ENCODE measurements around the gene KLKB1.
"Not testable (repeated sequence)": the region's sequence is repeated elsewhere in the genome, so short reads cannot be mapped to it uniquely, and the experiment has no call there.

The KLKB1 gene

DNA sequence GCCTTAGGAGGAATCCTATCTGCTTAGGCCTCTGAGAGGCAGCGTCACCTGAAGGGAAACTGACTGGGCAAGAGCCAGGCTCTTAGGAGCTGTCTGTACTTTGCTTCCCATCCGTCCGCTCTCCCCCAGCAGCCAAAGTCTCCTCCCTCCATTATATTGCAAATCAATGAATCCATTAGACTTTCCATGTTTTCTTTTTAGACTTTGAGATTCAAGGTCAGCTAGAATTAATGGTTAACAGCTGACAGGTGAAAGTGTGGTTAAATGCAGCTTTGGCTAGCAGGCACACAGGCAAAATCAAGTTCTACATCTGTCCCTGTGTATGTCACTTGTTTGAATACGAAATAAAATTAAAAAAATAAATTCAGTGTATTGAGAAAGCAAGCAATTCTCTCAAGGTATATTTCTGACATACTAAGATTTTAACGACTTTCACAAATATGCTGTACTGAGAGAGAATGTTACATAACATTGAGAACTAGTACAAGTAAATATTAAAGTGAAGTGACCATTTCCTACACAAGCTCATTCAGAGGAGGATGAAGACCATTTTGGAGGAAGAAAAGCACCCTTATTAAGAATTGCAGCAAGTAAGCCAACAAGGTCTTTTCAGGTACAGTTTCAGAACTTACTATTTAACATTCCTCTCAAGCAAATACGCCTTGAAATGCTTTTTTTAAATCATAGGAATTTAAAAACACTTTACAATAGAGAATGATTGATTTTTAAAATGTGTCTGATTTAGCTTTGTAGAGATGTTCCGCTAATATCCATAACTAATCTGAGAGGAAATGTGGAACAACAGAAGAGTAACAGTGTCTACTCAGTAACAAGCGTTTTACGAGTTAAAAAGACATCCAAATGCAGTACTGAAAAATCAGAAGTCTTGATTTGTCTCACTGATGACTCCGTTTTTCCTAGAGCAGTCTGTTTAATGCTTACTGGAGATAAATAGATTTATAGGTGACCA lies 38.7 kb downstream of the KLKB1 start, which contains the start of gene F11:
F11 (plus strand) TSS at position 507 of the 970 bp plus-strand sequence. CDS start 948 bp downstream, outside the sequence.
- no peak for DNase-seq

DNA sequence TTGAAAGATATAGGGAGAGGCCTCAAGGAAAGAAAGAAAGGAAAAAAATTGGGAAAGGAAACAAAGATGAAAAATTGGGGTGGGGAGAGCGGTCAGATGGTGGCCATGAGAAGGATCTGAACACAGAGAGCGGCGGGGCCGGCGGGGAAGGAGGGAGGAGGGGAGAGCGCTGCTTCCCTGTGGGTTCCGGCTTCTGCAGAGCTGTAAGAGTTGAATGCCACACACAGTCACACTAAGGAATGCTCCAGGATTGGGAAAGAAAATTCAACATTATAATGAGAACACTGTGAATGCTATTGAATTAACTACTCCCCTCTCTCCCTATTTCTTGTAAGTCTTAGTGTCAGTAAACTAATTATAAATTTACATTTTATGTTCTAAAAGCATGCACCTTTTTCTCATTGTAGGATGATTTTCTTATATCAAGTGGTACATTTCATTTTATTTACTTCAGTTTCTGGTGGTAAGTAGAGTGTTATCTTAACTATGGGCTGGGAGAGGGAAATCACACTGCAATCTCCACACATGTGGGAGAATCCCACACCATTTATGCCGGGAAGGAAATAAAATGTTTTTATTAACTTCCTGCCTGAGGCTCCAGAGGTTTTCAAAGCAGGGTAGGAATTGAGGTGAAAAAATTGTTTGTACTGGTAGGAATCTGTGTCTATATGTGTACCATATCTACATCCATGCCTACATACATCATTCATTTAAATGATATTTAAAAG lies 39.6 kb downstream of the KLKB1 start:
- DNase-seq = no peak

DNA sequence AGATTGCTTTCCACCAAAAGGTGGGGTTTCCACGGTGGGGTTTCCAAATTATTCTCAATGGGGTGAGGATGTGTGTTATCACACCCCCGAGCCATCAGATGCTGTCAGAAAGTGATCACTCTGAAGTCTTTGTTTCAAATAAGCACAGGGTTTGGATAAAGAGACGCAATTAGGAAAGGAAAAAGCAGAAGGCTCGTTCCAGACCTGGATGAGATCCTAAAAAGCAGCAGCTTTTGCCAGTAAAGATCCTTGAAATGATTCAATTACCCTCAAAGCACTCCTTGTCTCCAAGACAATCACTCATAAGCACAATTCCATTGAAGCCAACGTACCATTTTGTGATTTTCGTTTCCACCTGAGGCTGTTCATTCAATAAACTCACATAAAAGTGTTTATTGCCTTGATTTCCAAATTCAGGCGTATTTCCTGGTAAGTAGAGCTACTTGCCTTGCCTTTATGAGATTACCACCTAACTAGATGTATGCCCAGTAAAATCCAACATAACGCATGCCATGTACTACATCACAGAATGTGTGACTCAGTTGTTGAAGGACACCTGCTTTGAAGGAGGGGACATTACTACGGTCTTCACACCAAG lies 43.9 kb downstream of the KLKB1 start:
- no peak for DNase-seq

DNA sequence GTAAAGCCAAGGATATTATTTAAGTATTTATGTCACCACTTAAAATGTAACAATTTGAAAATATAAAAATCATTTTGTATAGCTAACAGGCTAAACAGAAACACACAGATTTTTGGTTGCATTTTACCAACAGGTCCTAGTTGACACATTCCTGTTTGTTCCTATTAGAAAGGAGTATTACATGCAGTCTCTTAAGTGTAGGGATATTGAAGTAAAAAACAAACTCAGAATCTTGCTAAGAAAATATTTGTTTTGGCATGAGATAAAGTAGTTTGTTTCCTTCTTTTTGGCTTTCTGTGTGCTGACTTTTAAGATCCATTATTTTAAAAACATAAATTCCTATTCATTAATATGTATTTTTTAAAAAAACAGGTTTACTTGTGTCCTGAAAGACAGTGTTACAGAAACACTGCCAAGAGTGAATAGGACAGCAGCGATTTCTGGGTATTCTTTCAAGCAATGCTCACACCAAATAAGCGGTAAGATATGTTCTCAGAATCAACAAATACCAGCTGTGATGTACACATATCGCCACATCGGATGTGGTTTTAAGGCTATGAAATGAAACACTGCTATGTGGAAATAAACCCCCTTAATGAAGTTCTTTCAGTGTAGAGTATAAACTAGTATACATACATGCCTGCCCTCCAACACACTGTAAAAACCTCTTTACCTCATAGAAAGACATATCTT lies 45.5 kb downstream of the KLKB1 start:
- no peak for DNase-seq

DNA sequence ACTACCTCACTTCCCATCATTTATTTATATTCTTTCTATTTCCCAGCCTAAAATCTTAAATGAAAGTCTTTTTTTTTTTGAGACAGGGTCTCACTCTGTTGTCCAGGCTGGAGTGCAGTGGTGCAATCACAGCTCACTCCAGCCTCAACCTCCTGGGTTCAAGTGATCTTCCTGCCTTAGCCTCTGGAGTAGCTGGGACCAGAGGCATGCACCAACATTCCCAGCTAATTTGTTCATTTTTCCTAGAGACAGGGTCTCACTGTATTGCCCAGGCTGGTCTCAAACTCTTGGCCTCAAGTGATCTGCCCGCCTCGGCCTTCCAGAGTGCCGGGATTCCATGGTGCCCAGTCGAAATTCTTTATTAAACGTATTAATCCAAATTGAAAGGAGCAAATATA lies 46.1 kb downstream of the KLKB1 start:
- DNase-seq = not testable (repeated sequence)

DNA sequence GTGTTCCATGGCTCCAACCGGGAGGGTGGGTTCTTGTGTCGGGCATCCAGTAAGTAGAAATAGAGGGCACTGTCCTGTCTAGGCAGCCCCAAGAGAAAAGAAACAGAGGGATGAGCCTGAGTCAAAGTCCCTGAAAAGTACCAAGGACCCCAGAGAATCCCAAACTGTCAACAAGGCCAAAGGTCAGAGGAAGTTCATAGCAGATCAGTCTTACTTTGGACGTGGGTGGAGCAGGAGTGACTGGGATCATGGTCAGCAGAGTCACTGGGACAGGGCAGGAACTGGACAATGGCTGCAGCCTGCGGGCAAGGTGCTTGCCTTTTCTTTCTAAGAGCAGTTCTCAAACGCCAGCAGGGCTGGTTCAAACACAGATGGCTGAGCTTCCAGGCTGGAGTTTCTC lies 56.0 kb downstream of the KLKB1 start:
- DNase-seq = no peak

DNA sequence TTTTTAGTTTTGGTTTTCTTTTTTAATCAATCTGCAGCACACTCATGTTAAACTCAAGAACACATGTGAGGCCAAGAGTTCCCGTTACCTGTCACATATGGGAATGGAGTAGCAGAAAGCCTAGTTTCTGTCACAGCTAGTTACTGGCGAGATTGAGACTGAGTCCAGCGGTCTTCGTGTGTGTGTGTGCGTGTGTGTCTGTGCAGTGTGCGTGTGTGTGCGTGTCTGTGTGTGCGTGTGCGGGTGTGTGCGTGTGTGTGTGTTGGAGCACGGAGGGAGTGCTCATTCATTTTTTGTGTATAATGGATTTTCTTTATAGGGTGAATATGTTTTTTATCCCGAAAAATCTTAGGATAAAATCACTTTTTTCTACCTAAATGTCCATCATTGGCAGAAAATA lies 57.8 kb downstream of the KLKB1 start:
- DNase-seq = no peak

DNA sequence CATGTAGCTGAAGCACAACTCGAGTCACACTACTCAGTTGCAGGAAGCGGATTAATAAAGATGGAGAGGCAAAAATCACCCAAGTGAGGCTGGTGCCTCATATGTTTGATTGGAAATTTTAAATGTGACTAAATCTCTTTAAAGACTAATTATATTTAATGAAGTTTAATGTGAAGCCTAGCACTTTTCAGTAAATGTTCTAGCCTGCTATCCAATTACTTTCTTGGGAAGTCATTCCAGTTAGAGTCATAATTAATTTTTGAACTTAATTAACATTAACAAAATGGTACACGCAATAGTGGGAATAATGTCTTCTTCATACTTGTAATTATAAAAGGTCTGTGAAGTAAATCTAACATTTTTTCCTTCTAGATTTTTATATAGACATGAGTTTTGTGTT lies 59.3 kb downstream of the KLKB1 start:
- no peak for DNase-seq

DNA sequence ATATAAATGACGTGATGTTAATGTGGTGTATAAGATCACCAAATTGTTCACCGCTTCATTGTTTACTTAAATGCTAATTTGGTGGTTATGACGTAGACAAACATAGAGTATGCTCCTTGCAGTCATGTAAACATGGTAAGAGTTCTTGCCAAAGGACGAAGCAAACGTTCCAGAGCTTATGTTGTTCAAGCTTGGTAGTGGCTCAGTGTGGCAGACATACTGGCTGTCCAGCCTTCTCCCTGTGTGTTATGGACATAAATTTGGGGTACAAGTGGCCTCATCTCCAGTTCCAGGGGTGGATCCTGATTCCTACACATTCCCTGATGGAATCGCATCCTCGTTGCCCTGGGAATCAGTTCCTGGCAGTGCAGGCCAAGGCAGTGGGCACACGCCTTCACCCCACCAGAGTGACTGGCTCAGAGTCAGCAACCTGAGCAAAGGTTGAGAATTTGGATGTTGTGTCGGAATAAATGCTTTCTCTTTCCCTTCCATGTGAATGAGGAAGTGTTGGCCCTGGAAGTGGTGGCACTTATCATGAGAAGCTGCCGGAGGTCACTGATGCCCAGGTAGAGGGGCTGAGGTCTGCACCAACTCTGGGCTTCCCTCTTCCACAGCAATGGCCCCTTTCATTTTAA lies 64.1 kb downstream of the KLKB1 start:
- DNase-seq = no peak

DNA sequence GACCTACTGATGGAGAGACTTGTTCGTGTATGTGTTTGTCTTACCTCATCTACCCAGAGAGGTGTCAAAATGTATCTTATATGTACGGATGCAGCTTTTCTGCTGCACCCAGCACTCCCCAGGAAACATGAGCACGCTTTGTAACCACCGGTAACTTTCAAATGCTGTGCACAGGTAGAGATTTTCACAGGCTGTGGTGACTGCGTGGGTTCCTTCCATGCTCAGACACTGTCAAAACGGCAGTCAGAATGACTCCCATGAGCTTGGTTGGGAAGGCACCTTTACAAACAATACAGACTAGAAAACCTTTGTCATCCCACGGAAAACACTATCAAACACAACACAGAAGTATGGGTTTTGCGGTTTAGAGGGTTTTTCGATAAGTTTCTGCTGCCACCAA lies 66.9 kb downstream of the KLKB1 start:
- DNase-seq = no peak

DNA sequence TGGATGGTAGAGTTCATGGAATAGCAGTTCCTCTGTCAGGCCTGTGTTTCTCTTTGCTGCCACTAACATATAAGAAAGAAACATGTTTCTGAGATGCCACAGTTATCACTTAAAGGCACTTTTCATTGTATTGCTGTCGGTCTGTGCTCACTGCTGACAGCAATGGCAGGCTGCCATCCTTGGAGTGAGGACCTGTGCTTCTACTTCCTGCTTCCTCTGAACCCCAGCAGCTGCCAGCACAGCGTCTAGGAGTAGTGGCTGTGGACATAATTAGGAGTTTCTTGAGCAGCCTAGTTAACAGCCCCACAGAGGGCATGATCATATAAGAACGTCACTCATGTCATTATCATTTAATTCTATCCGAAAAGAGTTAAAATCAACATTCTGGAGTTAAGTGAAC lies 69.2 kb downstream of the KLKB1 start:
- no peak for DNase-seq

DNA sequence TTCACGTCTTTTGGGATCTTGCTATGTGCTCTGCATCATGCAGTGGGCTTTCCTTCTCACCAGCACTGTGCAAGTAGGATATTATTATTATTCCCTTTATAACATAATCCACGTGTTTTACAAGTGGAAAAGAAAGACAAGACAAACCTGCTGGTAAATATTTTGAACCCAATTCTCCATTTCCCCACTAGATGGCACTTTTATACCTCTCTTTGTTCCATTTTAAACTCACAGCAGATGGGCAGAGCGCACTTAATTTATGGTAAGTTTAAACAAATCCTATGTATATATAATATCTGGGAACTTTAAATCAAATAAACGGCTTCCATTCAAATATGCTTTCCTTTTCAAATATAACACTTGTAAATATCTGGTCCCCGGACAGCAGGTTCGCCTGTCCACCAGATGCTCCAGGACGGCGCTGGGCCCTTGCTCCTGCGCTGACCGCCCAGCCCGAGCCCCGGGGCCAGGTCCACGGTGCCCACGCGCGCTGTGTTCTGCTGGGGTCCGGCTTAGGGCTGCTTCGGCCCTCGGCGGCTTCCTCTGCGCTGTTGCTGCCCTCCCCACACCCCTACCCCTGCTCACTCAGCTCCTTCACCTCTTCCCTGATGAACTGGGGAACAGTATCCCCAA lies 69.8 kb downstream of the KLKB1 start:
- DNase-seq = no peak

DNA sequence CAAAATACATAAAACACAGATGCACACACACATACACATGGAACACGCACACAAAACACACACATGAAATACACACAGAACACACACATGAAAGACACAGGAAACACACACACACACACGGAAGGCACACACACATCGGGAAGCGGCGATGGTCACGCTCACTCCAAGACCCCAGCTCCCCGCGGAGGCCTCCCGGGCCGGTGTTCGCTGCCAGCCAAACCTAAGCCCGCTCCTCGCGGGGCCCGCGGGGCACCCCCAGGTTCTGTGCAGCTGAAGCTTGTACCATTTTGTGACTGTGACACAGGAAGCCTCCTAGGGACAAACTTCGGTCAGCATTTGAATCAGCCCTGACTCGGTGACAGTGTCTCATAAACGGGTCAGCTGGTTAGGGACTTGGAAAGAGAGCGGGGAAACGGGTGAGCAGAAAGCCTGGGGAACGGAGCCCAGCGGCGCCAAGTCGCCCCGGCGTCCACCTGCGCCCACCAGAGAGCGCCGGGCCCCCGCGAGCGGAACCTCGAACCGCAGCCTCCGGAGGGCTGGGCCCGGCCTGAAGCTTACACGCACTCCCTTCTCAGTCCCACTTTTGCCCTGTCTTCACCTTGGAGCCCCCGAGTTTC lies 70.8 kb downstream of the KLKB1 start:
- no peak for DNase-seq

DNA sequence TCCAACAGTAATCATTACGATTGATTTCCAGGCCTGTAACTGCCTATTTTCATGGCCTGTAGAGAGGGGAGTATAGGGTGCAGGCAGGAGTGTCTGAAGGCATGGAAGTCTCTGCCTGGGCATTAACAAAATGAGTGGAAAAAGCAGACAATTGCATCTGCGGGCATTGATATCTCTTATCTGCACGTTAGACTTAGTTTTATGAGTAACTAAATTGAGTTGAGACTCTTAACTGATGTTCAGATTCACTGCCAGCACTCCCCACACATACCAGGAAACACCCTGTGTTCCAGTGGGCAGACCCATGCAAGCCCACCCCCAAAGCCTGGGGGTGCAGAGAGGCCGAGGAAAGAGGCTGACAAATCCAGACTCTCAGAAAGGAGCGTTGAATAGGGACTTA lies 72.0 kb downstream of the KLKB1 start:
- DNase-seq = no peak

DNA sequence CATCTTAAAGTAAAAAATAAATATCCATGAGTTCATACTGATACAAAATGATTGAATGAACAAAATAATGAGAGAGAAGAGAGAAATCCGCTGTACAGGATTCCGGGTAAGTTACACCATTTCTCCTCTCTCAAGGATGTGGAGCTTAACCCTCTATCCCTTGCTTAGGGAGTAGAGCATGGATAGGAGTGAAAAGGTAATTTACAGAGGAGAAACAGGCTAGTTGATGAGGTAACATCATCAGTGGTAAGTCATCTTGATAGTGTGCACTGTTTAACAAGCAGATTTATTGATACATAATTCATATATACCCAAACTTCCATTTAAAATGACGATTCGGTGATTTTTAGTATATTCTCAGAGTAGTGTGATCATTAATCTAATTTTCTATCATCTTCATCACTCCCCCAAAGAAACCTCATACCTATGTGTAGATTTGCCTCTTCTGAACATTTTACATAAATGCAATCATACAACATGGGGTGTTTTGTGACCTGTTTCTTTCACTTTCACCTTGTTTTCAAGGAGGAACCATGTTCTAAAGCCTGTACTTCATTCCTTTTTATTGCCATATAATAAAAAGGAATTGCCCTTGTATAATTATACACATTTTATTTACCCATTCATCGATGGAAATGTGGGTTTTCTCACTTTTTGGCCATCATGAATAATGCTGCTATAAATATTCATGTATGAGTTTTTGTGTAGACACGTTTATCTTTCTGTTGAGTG lies 73.5 kb downstream of the KLKB1 start:
- no peak for DNase-seq

DNA sequence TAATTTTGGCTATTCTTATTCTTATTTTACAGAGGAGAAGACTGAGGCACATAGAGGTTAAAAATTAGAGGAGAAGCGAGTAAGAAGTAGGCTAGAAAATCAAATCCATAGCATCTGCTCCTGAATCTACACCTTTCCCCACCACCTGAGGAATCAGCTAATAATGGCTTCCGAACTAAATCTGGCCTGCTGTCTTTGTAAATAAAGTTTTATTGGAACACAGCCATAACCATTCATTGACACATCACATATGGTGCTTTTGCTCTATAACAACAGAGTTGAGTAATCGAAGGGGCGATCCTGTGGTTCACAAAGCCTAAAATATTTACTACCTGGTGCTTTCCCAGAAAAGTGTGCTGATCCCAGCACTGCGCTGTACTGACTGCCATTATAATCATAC lies 76.9 kb downstream of the KLKB1 start:
- no peak for DNase-seq

DNA sequence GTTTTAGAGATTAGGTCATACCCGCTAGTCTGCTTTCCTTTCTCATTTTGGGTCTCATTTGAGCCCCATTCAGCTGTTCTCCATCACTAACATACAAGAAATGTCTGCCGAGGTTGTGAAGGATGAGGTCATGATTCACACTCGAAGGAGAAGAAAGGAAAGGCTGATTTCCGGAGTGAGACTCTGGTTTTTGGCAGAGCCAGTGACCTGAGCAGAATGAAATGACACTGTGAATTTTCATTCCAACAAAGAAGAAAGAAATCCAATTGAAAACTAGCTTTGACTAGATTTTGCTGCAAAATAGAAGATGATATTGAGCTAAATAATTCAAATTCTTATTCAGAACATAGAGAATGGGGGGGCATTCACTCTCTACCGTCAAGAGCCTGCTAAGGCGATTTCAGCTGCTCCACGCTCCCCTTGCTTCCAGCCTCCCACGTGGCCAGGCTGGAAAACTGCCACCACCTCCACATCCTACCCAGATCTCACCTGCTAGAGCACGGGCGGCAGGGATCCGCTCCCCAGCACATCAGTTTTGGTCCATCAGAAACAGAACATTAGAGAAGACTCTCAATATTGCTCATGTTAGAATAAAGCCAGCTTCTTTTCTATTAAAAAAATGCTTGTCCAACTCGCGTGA lies 77.7 kb downstream of the KLKB1 start:
- no peak for DNase-seq

DNA sequence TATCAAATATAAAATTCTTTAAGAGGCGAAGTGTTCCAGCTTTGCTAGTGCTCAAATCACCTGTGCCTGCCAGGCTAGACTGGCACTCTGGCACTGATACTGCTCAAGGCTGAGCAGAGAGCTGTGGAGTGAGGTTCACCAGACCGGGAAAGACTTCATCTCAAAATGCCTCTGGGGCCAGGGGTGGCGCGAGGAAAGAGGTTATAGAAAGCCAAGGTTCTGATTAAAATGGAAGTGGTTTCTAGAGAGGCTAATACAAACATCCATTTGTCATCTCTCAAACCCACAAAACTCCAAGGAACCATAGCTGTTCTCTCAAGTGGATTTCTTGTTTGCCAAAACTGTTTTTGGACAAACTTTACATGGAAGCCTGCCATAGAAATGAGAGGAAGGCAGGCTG lies 80.2 kb downstream of the KLKB1 start:
- DNase-seq = no peak

DNA sequence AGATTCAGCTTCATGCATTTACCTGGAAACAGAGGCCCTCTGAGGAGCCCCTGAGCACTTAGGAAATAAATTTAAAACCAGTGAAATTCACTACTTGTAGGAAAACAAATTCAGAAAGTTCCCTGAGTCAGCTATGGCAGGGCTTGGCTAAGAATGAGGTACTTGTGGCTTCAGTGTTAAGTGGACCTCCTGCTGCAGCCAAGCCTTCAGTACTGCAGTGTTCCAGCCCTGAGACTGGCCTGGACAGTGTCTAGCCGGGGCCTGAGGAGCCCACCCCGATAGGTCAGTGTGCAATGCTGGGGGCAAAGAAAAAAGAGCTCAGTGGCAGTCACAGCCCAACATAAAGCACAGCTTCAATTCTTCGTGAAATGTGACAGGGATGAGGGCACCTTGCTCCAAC lies 80.6 kb downstream of the KLKB1 start:
- DNase-seq = no peak

Measured in effector CD8-positive, alpha-beta T cell (primary cell).